Measurements from ENCODE around the gene PEAR1.
"Not testable (repeated sequence)": the region's sequence is repeated elsewhere in the genome, so short reads cannot be mapped to it uniquely, and the experiment has no call there.

PEAR1 gene

GRCh38 chr1:156912861-156913808, 19.6 kb downstream of the PEAR1 start:
- in situ Hi-C loops (cut with MboI; ENCODE audit: low sequenced_read_pairs): no loop called here

DNA sequence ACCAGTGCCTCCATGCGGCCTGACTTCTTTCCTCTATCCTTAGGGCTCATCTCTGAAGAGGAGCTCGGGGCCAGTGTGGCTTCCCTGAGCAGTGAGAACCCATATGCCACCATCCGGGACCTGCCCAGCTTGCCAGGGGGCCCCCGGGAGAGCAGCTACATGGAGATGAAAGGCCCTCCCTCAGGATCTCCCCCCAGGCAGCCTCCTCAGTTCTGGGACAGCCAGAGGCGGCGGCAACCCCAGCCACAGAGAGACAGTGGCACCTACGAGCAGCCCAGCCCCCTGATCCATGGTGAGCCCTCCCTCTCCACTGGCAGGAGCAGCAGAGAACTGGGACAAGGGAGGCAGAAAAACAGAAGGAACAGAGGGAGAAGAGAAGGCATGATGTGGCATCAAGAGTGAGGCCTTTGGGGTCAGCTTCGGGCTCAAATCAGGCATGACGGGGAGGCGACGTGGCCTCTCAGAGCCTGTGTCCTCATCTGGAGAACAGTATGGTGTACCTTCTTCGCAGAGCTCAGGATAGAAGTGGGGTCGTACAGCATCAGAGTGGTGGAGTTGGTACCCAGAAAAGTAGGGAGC, 20.4 kb downstream of the PEAR1 start:
- in situ Hi-C loops (cut with MboI; ENCODE audit: low sequenced_read_pairs): no loop called here

- in situ Hi-C loops (cut with MboI; ENCODE audit: low sequenced_read_pairs): no loop called here
These were observed 20.9 kb downstream of the PEAR1 start for GRCh38 chr1:156914440-156914856.

- in situ Hi-C loops (cut with MboI; ENCODE audit: low sequenced_read_pairs): no loop called here
These were observed 26.9 kb downstream of the PEAR1 start, which contains the start of gene LRRC71 for GRCh38 chr1:156920233-156921052. TSS of gene LRRC71 (plus strand) at chr1:156920632. CDS start at chr1:156920804, 172 bp downstream.

DNA sequence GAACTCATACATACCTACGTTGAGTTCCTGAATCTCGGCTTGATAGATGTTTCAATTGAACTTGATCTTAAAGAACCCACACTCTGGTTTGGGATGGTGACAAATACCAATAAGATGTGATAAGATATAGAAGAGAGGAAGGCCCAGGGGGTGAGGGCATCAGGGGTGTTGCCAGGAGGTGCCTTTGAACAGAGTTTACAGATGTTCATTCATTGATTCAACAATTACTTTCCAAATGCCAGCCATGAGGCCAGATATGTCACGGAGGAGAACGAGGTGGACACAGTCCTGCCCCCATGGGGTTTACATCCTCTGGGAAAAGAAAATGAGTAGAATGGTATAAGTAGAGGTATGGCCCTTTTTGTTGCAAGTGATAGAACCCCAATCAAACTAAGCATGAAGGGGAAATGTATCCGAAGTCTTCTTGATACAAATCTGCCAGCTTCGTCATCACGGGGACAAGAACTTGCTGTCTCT, 27.6 kb downstream of the PEAR1 start:
- in situ Hi-C loops (cut with MboI; ENCODE audit: low sequenced_read_pairs): no loop called here

GRCh38 chr1:156922986-156923669, 29.6 kb downstream of the PEAR1 start:
- in situ Hi-C loops (cut with MboI; ENCODE audit: low sequenced_read_pairs): no loop called here

DNA sequence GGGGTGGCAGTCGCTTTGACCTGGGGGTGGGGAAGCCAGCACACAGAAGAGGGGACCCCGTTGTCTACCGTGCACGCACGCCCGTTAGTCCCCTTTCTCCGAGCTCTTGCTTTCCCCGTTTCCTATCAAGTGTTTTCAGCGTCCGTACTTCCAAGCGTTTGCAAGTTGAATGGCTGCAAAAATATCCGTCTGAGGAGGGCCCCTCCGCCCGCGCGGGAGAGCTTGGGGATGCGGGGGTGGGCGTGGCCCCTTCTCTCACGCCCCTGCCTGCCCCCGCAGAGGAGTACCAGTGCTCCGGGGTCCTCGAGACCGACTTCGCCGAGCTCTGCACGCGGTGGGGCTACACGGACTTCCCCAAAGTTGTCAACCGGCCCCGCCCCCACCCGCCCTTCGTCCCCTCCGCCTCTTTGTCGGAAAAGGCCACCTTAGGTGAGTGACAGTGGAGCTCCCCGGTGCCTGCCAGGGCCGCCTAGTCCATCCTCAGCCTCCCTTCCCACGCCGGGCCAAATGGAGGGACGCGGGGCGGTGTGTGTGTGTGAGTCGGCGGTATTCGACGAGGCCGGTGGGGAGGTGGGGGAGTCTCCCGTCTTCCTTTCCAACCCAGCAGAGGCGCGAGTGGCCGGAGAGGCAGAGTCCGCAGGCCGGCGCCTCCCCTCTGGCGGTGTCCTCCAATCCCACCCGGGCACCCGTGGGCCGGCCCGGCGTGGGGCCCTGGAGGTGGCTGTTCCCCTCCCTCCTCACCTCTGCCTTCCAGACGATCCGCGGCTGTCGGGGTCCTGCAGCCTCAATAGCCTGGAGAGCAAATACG, 30.4 kb downstream of the PEAR1 start:
- in situ Hi-C loops (cut with MboI; ENCODE audit: low sequenced_read_pairs): no loop called here

DNA sequence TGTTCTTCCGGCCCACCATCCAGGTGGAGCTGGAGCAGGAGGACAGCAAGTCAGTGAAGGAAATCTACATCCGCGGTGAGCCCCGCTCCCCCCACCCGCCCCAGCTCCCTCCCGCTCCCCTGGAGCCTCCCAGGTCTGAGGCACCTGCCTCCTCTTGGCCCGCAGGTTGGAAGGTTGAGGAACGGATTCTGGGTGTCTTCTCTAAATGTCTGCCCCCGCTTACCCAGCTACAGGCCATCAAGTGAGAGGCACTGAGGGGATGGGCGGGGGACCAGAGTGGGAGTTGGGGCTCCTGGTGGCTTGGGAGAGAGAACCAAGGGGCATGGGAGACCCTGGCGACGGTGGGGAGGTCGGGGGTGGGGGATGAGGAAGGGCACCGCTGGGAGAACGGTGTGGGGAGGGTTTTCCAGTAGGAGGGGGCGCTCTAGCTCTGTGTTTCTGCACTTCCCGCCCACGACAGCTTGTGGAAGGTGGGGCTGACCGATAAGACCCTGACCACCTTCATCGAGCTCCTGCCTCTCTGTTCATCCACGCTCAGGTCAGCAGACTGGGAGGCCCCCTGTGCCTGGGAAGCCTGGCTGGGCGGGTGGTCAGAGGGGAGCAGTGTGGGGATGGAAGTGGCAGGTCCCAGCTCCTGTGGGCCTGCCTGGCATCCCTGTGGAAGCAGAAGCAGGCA, 31.1 kb downstream of the PEAR1 start:
- in situ Hi-C loops (cut with MboI; ENCODE audit: low sequenced_read_pairs): no loop called here

- in situ Hi-C loops (cut with MboI; ENCODE audit: low sequenced_read_pairs): no loop called here
These were observed 31.9 kb downstream of the PEAR1 start for GRCh38 chr1:156925154-156926010.

DNA sequence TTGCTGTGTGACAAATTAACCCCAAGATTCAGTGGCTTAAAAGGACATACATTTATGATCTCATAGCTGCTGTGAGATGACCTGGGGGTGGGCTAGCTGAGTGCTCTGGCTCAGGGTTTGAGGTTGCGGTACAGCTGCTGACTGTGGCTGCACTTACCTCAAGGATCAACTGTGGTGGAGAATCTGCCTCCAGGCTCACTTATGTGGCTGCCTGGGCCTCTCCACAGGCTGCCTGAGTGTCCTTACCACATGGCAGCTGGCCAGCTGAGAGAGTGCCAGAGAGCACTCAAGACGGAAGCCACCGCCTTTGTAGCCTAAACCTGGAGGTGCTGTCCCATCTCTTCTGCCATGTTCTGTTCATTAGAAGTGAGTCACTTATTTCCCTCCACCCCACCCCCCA, 32.7 kb downstream of the PEAR1 start:
- in situ Hi-C loops (cut with MboI; ENCODE audit: low sequenced_read_pairs): no loop called here

DNA sequence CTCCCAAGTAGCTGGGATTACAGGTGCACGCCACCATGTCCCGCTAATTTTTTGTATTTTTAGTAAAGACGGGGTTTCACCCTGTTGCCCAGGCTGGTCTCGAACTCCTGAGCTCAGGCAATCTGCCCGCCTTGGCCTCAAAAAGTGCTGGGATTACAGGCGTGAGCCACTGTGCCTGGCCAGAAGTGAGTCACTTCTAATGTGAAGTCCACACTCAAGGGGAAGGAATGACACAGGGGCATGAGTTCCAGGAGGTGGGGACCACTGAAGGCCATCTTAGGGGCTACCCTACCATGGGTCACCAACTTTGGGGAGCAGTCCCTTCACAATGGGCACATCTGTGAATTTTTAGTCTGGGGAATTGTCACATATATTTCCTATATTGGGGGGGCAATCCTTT, 33.2 kb downstream of the PEAR1 start:
- in situ Hi-C loops (cut with MboI; ENCODE audit: low sequenced_read_pairs): not testable (repeated sequence)

DNA sequence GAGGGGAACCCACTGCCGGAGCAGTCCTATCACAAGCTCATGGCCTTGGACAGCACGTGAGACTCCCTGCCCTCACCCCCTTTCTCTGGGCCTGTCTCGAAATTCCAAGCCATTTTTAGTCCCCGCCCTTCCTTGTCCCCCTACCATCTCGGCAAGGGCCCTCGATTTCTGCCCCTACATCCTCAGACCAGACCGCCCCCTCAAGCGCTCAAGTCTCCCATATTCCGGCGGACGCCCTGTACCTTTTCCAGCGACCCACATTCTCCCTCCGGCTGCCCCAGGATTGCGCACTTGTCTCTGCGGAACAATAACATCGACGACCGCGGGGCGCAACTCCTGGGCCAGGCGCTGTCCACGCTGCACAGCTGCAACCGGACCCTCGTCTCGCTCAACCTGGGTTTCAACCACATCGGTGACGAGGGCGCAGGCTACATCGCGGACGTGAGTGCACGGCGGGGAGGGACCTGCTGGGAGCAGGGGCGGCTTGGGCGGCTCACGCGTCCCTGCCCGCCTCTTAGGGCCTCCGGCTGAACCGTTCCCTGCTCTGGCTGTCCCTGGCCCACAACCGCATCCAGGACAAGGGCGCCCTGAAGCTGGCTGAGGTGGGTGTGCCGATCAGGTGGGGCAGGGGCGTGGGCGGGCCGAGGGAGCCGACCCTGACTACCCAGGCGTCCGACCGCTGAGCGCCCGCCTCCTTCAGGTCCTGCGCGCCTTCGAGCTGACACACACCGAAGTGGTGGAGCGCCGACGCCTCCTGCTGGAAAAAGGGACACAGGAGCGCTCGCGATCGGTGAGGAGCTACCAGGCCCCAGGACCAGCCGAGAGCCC, 33.9 kb downstream of the PEAR1 start:
- in situ Hi-C loops (cut with MboI; ENCODE audit: low sequenced_read_pairs): no loop called here

DNA sequence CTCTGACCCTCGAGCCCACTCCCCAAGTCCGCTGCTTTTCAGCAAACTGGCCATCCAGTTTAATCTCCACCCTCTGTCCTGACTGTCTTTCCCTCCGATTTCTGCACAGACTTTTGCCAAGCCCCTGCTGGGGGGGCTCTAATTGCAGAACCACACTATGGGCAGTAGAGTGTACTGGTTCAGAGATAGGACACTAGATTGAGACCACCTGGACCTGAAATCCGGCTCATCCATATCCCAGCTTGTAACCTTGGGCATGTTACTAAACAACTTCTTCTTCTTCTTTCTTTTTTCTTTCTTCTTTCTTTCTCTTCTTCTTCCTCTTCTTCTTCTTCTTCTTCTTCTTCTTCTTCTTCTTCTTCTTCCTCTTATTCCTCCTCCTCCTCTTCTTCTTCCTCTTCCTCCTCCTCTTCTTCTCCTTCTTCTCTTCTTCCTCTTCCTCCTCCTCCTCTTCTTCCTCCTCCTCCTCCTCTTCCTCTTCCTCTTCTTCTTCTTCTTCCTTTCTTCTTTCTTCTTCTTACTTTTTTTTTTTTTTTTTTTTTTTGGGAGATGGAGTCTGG, 34.6 kb downstream of the PEAR1 start:
- in situ Hi-C loops (cut with MboI; ENCODE audit: low sequenced_read_pairs): no loop called here

DNA sequence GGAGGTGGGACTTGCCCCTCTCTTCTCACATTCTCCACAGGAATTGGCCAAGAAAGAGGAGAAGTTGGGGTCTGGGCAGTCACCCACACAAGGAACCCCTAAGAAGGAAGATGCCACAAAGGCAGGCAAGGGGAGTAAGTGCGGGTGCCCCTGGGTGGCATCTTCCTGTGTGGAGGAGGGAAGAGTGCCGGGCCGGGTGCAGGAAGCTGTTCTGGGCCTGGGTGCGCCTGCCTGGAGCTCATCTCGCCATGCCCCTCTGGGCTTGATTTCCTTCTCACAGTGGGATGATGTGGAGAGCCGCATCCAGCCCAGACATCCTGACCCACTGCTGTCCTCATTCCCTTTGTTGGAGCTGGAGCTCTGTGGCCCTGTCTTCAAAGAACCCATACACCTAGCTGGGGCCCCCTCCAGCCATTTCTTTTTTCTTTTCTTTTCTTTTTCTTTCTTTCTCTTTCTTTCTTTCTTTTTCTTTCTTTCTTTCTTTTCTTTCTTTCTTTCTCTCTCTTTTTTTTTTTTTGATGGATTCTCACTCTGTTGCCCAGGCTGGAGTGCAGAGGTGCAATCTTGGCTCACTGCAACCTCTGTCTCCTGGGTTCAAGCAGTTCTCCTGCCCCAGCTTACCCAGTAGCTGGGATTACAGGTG, 36.2 kb downstream of the PEAR1 start:
- in situ Hi-C loops (cut with MboI; ENCODE audit: low sequenced_read_pairs): no loop called here

- in situ Hi-C loops (cut with MboI; ENCODE audit: low sequenced_read_pairs): no loop called here
These were observed 37.0 kb downstream of the PEAR1 start for GRCh38 chr1:156930483-156930882.

GRCh38 chr1:156931211-156931952, 37.9 kb downstream of the PEAR1 start:
- in situ Hi-C loops (cut with MboI; ENCODE audit: low sequenced_read_pairs): no loop called here
